Activated T-cell treated with anti-CD3 and anti-CD28 coated beads for 48 hours (primary cell): ENCODE results near the gene TMEM243.

Source experiments
- DNase-seq: peaks from one replicate; pipeline ENCODE4 v3.0.0-alpha.2; 2020; ENCODE audit warnings: low read depth

TMEM243 gene

DNA sequence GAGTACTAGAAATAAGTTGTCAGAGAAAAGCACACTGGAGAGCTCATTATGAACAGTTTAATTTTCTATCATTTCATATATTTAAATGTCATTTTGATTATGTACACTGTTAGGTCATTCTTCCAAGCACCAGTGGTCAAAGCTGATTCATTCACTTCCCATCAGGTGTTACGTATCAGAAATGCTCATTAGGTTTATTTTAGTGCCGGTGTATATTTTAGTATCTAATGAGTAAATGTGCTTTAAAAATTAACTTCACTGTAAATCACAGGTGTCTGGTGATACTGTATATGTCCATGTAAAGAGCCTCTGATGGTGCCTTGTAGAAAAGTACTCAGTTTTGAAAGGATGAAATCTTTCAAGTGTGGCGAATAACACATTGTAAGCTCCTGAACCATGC is 63.7 kb downstream of the TMEM243 start:
- no peak for DNase-seq

DNA sequence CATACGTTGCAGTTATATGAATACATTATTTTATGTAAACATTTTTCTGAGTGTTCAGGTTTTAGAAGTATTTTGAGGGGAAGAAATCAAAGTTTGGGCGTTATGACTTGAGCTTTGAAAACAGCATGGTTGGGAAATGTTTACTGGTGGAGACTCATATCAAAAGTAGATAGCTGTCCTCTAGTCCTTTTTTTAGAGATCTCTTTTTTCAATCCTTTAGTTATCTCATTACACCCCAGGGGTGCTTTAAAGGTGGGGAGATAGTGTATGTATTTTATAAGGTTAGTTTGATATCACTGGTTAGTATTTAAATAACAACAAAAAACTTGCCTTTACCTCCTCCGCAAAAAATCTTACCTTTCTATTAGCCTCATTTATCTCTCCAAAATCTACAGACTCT is 65.0 kb downstream of the TMEM243 start:
- no peak for DNase-seq

DNA sequence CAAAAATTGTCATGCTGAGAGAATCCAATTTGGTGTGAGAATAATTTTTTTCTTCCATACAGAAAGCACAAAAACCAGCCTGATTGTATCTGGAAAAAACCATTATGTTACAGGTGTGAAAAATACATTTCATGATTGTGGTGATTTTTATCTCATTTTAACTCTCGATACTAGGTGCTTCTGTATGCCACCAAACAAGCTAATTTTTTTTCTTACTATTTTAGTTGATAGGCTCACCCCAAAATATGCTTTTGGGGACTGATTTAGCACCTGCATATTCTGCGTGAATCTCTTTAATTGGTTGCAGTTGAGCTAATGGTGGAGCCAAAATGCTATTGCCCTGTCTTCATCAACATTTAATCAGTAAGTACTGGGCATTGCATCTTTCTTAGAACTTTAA is 65.4 kb downstream of the TMEM243 start:
- no peak for DNase-seq

DNA sequence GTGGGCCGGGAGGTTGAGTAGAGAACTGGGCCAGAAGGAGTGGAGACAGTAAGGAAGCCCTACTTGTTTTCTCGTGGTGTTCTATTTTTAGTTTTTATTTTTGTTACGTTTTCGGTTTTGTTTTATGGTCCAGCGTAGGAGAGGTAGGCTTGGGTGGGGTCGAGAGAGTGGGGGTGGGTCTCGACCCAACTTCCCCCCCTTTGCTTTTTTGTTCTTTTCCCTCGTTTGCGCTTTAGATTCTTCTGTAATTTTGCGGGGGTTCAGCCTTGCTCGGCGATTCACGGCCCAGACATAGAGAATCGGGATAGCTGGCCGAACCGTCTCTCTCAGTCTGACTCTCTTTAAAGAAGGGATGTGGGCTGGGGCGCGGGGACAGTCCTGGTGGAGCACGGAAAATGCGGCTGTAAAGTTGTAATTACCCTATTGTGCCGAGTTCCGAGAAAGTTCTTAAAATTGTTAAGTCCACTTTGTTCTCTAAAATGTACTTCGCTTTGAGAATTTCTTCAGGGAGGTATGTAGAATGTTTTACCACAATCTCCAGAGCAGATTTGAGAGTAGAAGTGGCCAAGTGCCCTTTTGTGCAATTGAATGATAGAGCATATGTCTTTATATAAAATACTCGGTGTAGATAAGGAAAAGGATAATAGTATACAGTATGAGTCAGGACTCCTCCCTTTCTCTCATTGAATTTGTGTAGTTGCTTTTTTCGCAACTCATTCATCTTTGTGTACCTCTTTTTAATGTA is 66.5 kb downstream of the TMEM243 start:
- DNase-seq = peak; percentile 27

DNA sequence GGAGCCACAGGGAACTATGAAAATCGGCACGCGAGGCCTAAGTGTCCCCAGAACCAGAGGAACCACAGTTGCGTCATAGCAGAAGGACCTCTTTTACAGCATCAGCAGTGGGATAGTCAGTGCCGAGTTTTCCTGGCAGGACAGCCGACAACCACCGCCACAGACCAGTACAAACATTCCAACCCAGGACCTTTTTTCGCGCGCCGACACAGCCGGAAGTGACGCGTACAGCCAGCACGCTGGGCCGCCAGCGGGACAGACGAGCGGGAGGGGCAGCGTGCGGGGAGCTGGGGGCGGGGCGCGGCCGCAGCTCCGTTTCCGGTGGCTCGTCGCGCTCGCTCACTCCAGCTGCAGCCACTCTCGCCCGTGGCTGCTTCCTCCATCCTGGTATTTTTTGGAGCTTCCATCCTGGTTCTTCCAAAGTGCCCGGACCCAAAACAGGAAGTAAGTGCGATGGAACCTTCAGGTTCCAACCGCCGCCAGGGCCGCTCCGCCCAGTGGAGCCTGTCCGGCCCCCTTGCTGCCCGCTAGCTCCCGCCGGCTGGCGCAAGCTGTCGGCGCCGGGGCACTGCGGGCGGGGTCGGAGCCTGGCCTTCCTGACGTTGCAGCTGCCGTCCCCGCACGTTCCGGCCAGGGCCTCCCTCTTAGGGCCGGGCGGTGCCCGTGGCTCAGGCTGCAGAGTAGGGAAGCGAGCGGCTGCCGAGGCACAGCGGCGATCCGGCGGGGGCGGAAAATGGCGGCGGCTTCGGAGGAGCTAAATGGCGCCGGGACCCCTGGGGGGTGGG is 67.2 kb downstream of the TMEM243 start, which contains the start of gene DMTF1:
Gene DMTF1, plus strand, starts transcription at position 342 of the 785 bp plus-strand sequence. CDS start 12,489 bp downstream, outside the sequence.
- peak; percentile 87 for DNase-seq

DNA sequence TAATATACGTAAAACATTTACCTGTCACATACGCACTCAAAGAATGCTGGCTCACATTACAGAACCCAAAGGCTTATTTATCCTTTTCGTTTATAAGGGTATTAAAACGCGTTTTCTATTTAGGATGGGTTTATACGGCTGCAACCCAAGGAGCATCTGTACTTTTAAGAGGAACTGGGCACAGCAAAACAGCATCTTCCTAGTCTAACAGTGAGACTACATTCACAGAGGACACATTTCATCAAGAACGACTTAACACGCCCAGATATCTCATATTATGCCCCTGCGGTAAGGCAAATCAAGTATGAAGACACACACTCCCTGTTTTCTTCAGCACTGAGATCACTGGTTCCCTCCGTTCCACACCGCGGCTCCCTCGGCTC is 67.8 kb downstream of the TMEM243 start:
- DNase-seq = no peak

DNA sequence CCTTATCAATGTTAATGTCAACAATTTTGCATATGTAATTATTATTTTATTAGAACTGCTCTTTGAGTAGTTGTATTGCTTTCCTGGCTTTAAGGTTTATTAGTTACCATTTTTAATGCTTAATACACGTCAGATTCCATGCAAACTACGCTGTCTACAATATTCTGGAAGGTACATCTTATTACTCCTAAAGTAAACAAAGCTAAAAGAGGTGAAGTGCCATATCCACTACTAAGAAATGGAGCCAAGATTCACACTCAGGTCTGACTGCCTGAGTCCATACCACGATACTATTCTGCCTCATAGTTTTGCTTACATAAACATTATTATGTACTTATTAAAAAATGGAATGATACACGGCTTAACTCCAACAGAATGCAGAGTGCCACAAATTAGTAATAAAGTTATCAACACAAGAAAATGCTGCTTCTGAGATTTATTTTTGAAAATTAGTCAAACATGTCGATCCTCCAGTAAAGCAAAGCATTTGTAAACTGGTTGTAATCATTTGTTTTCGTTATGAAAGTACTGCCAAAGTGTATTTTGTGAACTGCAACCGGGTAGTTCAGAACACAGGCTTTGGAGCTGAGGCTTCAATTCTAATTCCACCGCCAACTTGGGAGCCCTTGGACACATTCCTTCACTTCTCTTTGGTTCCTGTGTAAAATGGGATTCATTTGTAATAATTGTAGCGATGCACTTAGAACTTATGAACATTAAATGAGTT is 68.4 kb downstream of the TMEM243 start:
- DNase-seq = no peak

DNA sequence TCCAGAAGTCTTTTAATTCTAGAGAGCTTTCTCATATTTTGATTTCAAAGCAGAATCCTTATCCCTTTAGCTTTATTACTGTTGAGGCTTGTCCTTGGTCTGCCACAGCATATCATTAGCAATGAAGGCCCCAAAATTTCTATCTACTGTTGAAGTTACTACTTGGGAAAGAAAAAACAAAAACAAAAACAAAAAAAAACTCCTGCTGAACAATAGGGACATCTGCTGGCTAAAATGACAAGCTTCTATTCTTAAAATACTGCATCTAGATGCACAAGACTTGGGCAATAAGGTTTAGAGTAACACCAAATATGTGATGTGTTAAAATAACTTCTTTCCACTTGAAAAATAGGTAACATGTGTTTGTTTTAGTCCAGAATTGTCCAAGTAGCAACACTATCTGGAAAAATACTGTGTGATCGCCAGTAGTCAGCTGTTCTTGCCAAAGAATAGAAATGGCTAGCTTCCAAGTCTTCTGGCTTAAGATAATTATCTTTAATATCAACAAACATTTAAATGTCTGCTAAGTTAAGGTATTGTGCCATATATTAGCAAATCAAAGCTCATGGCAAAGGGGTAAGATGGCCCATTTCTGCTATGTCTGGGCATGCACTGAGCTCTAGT is 71.1 kb downstream of the TMEM243 start:
- no peak for DNase-seq

DNA sequence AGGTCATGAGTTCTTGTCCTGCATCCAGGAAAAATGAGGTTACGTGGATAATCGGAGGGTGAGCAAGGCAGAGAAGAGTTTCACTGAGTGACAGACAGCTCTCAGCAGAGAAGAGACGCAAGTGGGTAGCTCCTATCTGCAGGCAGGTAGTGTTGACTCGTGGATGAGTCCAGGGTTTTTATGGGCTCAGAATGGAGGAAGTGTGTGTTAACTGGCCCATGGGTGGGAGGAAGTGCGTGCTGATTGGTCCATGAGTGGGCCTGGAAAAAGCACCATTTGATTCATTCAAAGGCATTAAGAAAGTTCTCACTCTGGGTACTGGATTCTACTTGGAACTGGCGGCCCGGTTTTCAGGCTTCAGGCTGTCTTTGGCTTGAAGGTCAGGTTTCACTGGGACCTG is 72.0 kb downstream of the TMEM243 start:
- DNase-seq = no peak

DNA sequence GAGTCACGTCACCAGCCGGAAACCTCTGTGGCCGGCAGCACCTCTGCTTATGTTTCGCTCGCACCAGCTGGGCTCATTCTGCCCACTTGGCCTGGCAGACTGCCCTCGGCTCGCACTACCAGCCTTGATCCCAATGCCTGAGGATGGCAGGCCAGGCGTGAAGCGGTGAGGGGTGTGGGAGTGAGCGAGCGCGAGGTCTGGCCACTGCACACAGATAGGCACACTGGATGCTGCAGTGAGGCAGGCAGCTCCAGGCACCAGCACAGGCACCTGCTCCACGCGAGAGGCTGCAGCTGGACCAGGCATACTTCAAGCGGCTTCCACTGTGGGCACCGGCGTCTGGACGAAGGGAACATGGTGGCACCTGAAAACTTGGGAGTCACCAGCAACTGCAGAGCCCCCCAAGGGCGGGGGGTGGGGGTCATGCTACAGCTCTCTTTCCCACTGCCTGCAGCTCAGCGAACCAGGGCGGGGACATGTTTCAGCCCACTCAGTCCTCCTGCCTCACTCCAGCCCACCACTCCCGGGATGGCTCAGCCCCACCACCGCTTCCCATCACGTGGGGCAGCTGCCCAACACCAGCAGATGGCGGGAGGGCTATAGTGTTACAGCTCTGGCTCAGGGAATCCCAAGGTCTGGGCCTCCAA is 72.7 kb downstream of the TMEM243 start:
- no peak for DNase-seq
